Transverse colon (tissue), 4 donors: ENCODE results near the gene AMOTL1. TPM values are rescaled to one million over a fixed set of nuclear protein-coding genes. Genes with fewer than 3 reads are reported as not detected.

Experiments
- DNase-seq: peaks from one replicate; pipeline ENCODE4 v3.0.0-alpha.2; 2019
- H3K27ac ChIP-seq, 4 donors: fragments of 200-600 bp; sonication (generic); 2 replicates each; pipeline ENCODE4 v1.5.1; 2016 to 2018; ENCODE audit warnings: inconsistent platforms in 4 of 4
- H3K27me3 ChIP-seq: fragments of 200-600 bp; sonication (generic); 2 replicates; pipeline ENCODE4 v1.5.1; 2017; ENCODE audit warnings: inconsistent platforms
- H3K36me3 ChIP-seq, 4 donors: fragments of 200-600 bp; sonication (generic); 2 replicates each; pipeline ENCODE4 v1.5.1; 2017 to 2019; ENCODE audit warnings: inconsistent platforms in 4 of 4
- H3K4me1 ChIP-seq, 4 donors: fragments of 200-600 bp; sonication (generic); 2 replicates each; pipeline ENCODE4 v1.5.1; 2017 to 2020; ENCODE audit warnings: inconsistent platforms in 4 of 4
- H3K4me3 ChIP-seq, 4 donors: fragments of 200-600 bp; sonication (generic); 1 replicate in 1 of 4; 2 replicates in 3 of 4; pipeline versions ENCODE4 v1.5.1 to v1.6.1; 2017 to 2019; ENCODE audit warnings: inconsistent platforms in 4 of 4
- H3K9me3 ChIP-seq, 2 donors: fragments of 200-600 bp; sonication (generic); 2 replicates each; pipeline ENCODE4 v1.5.1; 2017 to 2019; ENCODE audit warnings: inconsistent platforms in 2 of 2
- CTCF ChIP-seq, 5 experiments: fragments of 200-600 bp in 3 of 5; fragments of 450-650 bp in 2 of 5; sonication (generic) in 3 of 5; IDR thresholded peaks; 1 replicate in 2 of 5; 2 replicates in 3 of 5; pipeline ENCODE4 v1.5.1; 2016 to 2017; ENCODE audit warnings: antibody characterized with exemption in 5 of 5, inconsistent platforms in 3 of 5, mild to moderate bottlenecking in 2 of 5, moderate library complexity in 1 of 5
- EP300 ChIP-seq: sonication (generic); formaldehyde crosslinking; IDR thresholded peaks from one replicate; pipeline ENCODE4 v1.6.1; 2017; ENCODE audit warnings: antibody characterized with exemption, low read depth
- POLR2A ChIP-seq: fragments of 450-650 bp; IDR thresholded peaks from one replicate; pipeline ENCODE4 v1.6.1; 2016; ENCODE audit warnings: antibody characterized with exemption, mild to moderate bottlenecking, moderate library complexity
- POLR2AphosphoS5 ChIP-seq, 3 donors: sonication (generic); formaldehyde crosslinking; IDR thresholded peaks; one replicate each; pipeline ENCODE4 v1.6.1; 2016; ENCODE audit warnings: antibody characterized with exemption in 3 of 3
- WGBS, 2 donors: methylation state at CpG; one replicate each; pipeline ENCODE4 v1.1.5; 2018; ENCODE audit warnings: low coverage in 1 of 2; 5-methylcytosine and 5-hydroxymethylcytosine counted together
- in situ Hi-C, 4 donors: fragments of 200-750 bp; cut with MboI; loops; one replicate each; pipeline versions ENCODE4 v1.15.0 to v1.15.1; 2017; ENCODE audit warnings: low sequenced_read_pairs in 3 of 4, low pct_ligation_motif_present in 1 of 4, low pct_unique_long_range_greater_than_20kb in 1 of 4
- intact Hi-C: fragments of 100-400 bp; cut with DNase I; formaldehyde crosslinking; loops from one replicate; pipeline ENCODE4 v1.15.1; 2023; ENCODE audit warnings: low total_unique reads
- total RNA-seq, 4 donors: library from RNA; depleted of rRNA; stranded (reverse); fragments of >200 nt; gene quantifications; one replicate each; pipeline ENCODE4 v1.1.0, GENCODE V29; 2016

The AMOTL1 gene
- total RNA-seq, 4 donors from 2014 or later, result 14.3 to 23.9 (median 16.8) TPM

- peaks cover 0 to 16% (median 0%) of the 10 kb centered on the region in 4 donors for H3K4me1 ChIP-seq
- 56% methylated on average over 1 of the region's 1 CpG; no CpG with 5 or more reads in 1 of the 2 donors for WGBS, 2 donors
- intact Hi-C loops (no loop called here), in situ Hi-C loops (no loop called here)
- H3K27me3 ChIP-seq, result no peaks in the 10 kb centered on the region
- no peaks in the 10 kb centered on the region for H3K9me3 ChIP-seq
- H3K36me3 ChIP-seq, result no peaks in the 10 kb centered on the region
- TF ChIP-seq POLR2AphosphoS5 (IDR thresholded peaks at IDR 0.05) (no peak), EP300 (no peak), CTCF (IDR thresholded peaks at IDR 0.05) (no peak), POLR2A (no peak)
- no peak overlapping the region for H3K27ac ChIP-seq
- no peak for DNase-seq
- no peak overlapping the region for H3K4me3 ChIP-seq
These were observed 14.5 kb upstream of the AMOTL1 start for GRCh38 chr11:94753630-94754029.

GRCh38 chr11:94754335-94754734 is 13.8 kb upstream of the AMOTL1 start:
- TF ChIP-seq EP300 (no peak), CTCF (IDR thresholded peaks at IDR 0.05) (no peak), POLR2A (no peak), POLR2AphosphoS5 (IDR thresholded peaks at IDR 0.05) (no peak)
- Histone ChIP-seq H3K4me3 (no peak overlapping the region), H3K27me3 (no peaks in the 10 kb centered on the region), H3K4me1 (peaks cover 0 to 16% (median 0%) of the 10 kb centered on the region in 4 donors), H3K36me3 (no peaks in the 10 kb centered on the region), H3K9me3 (no peaks in the 10 kb centered on the region), H3K27ac (no peak overlapping the region)
- DNase-seq, result no peak
- WGBS, 2 donors, result 61% methylated on average over 2 of the region's 2 CpGs; no CpG with 5 or more reads in 1 of the 2 donors
- intact Hi-C loops, result no loop called here
- in situ Hi-C loops, result no loop called here

GRCh38 chr11:94754819-94755218 is 13.3 kb upstream of the AMOTL1 start:
- no peaks in the 10 kb centered on the region for H3K27me3 ChIP-seq
- H3K4me3 ChIP-seq, result no peak overlapping the region
- DNase-seq, result no peak
- WGBS, 2 donors, result 52 to 79% methylated on average over 2 of the region's 2 CpGs
- no peaks in the 10 kb centered on the region for H3K36me3 ChIP-seq
- H3K27ac ChIP-seq, result no peak overlapping the region
- intact Hi-C loops, result no loop called here
- in situ Hi-C loops, result no loop called here
- TF ChIP-seq POLR2AphosphoS5 (IDR thresholded peaks at IDR 0.05), result no peak
- TF ChIP-seq POLR2A, result no peak
- no peak for TF ChIP-seq EP300
- no peak for TF ChIP-seq CTCF (IDR thresholded peaks at IDR 0.05)
- peaks cover 0 to 16% (median 0%) of the 10 kb centered on the region in 4 donors for H3K4me1 ChIP-seq
- no peaks in the 10 kb centered on the region for H3K9me3 ChIP-seq

DNA sequence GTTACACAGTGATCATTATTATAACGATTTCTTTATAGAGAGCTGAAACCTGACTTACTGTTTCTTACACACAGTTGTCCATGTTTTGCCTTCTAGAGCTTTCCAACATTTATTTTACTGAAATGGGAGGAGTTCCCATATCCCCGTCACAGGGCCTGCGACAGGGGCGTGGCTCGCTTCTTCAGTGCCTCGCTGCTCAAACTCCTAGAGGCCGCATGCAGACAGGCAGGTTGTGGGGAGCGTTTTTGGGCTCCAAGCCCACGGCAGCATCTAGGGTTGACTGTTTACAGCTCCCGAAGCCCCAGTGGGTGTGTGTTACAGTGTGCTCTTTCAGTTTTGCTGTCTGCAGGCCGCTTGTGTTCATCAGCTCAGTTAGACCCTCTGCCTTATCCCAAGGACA is 12.7 kb upstream of the AMOTL1 start:
- DNase-seq, result no peak
- Histone ChIP-seq H3K27me3 (peaks cover 2% of the 10 kb centered on the region), H3K36me3 (no peaks in the 10 kb centered on the region), H3K4me1 (peaks cover 0 to 13% (median 0%) of the 10 kb centered on the region in 4 donors), H3K4me3 (no peak overlapping the region), H3K9me3 (no peaks in the 10 kb centered on the region), H3K27ac (no peak overlapping the region)
- in situ Hi-C loops, result no loop called here
- intact Hi-C loops, result no loop called here
- 76 to 87% methylated on average over 3 to 11 of the region's 11 CpGs for WGBS, 2 donors
- TF ChIP-seq POLR2AphosphoS5 (IDR thresholded peaks at IDR 0.05), result no peak
- no peak for TF ChIP-seq EP300
- no peak for TF ChIP-seq CTCF (IDR thresholded peaks at IDR 0.05)
- TF ChIP-seq POLR2A, result no peak
